MM.1S (cell line): ENCODE measurements around the gene CCDC73.

Experiments used
- DNase-seq: peaks from one replicate; pipeline ENCODE4 v3.0.0-alpha.2; 2015
- H2AFZ ChIP-seq: fragments of 300-600 bp; sonication (generic); 2 replicates; pipeline ENCODE4 v1.6.0; 2016; ENCODE audit warnings: antibody characterized with exemption, low read length
- H3F3A ChIP-seq: fragments of 300-600 bp; sonication (generic); 2 replicates; pipeline ENCODE4 v1.6.1; 2016; ENCODE audit warnings: mild to moderate bottlenecking, antibody characterized with exemption, low read length, moderate library complexity, mixed read lengths; ENCODE audit not compliant: insufficient read depth
- H3K27ac ChIP-seq: fragments of 300-600 bp; sonication (generic); 2 replicates; pipeline ENCODE4 v1.5.1; 2016; ENCODE audit warnings: mild to moderate bottlenecking, low read length
- H3K27me3 ChIP-seq: fragments of 300-600 bp; sonication (generic); replicated peaks from 2 replicates; pipeline ENCODE4 v1.6.0; 2016; ENCODE audit warnings: low read length; ENCODE audit not compliant: insufficient read depth
- H3K36me3 ChIP-seq: fragments of 300-600 bp; sonication (generic); replicated peaks from 2 replicates; pipeline ENCODE4 v1.6.1; 2016; ENCODE audit warnings: mild to moderate bottlenecking, low read length, mixed read lengths; ENCODE audit not compliant: insufficient read depth
- H3K4me1 ChIP-seq: fragments of 300-600 bp; sonication (generic); 2 replicates; pipeline ENCODE4 v1.6.1; 2016; ENCODE audit warnings: low read length, mixed read lengths
- H3K4me2 ChIP-seq: fragments of 300-600 bp; sonication (generic); 2 replicates; pipeline ENCODE4 v1.6.0; 2016; ENCODE audit warnings: low read depth, low read length
- H3K4me3 ChIP-seq: fragments of 300-600 bp; sonication (generic); 2 replicates; pipeline ENCODE4 v1.5.1; 2016; ENCODE audit warnings: low read length, mixed read lengths
- H3K79me2 ChIP-seq: fragments of 300-600 bp; sonication (generic); 2 replicates; pipeline ENCODE4 v1.6.1; 2016; ENCODE audit warnings: mixed run types, low read length, mixed read lengths
- H3K9ac ChIP-seq: fragments of 300-600 bp; sonication (generic); 2 replicates; pipeline ENCODE4 v1.6.1; 2016; ENCODE audit warnings: low read length, mixed read lengths
- H3K9me2 ChIP-seq: fragments of 300-600 bp; sonication (generic); replicated peaks from 2 replicates; pipeline ENCODE4 v1.6.1; 2016; ENCODE audit warnings: mild to moderate bottlenecking, low read length, mixed read lengths; ENCODE audit not compliant: insufficient read depth
- H3K9me3 ChIP-seq: fragments of 300-600 bp; sonication (generic); replicated peaks from 2 replicates; pipeline ENCODE4 v1.6.1; 2016; ENCODE audit warnings: mild to moderate bottlenecking, low read length, mixed read lengths; ENCODE audit not compliant: insufficient read depth
- H4K20me1 ChIP-seq: fragments of 300-600 bp; sonication (generic); 2 replicates; pipeline ENCODE4 v1.6.1; 2016; ENCODE audit warnings: mild to moderate bottlenecking, low read length, moderate library complexity, mixed read lengths; ENCODE audit not compliant: insufficient read depth
- CTCF ChIP-seq: fragments of 300-600 bp; sonication (generic); IDR thresholded peaks from 2 replicates; pipeline ENCODE4 v1.5.1; 2016; ENCODE audit warnings: antibody characterized with exemption, low read length, mixed read lengths
- EZH2 ChIP-seq: fragments of 300-600 bp; sonication (generic); optimal IDR thresholded peaks from 2 replicates; pipeline ENCODE3; 2017; ENCODE audit warnings: low read depth, mild to moderate bottlenecking, antibody characterized with exemption, low read length, mixed read lengths
- EZH2phosphoT487 ChIP-seq: fragments of 300-600 bp; sonication (generic); IDR thresholded peaks from 2 replicates; pipeline ENCODE4 v1.6.1; 2018; ENCODE audit warnings: antibody characterized with exemption, low read length

The CCDC73 gene

GRCh38 chr11:32704775-32705174, 89.7 kb downstream of the CCDC73 start:
- Histone ChIP-seq H3K4me3 (no peak overlapping the region), H3K36me3 (no peaks in the 10 kb centered on the region), H3K27ac (no peak overlapping the region), H3K27me3 (no peaks in the 10 kb centered on the region), H3K9me2 (no peaks in the 10 kb centered on the region), H3K9me3 (no peaks in the 10 kb centered on the region), H4K20me1 (no peaks in the 10 kb centered on the region), H3K4me2 (no peak overlapping the region), H3K9ac (no peak overlapping the region), H3K79me2 (no peaks in the 10 kb centered on the region), H3K4me1 (peaks cover 10% of the 10 kb centered on the region; the same call in 1 of the 2 replicates), H3F3A (no peaks in the 10 kb centered on the region), H2AFZ (no peak overlapping the region)
- TF ChIP-seq EZH2phosphoT487 (no peak), EZH2 (no peak), CTCF (no peak)
- DNase-seq: no peak

GRCh38 chr11:32704261-32704660, 90.2 kb downstream of the CCDC73 start:
- no peak for DNase-seq
- no peak overlapping the region for H3K4me3 ChIP-seq

DNA sequence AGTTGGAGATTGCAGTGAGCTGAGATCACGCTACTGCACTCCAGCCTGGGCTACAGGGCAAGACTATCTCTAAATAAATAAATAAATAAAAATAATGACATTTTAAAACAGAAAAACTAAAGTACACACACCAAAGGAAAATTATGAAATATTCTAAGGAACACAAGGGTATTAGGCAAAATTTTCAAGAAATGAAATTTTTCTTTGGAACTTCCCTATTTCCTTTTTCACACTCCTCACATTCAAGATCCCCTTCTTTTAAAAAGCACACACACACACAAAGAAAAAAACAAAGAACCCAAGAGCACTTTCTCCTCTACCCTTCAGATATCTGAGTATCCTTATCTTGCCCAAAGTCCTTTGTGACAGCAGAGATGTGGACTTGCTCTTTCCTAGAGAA, 92.8 kb downstream of the CCDC73 start:
- no peak overlapping the region for H3K27ac ChIP-seq
- TF ChIP-seq EZH2: no peak
- no peak for TF ChIP-seq CTCF
- TF ChIP-seq EZH2phosphoT487: no peak
- no peaks in the 10 kb centered on the region for H4K20me1 ChIP-seq

More at GRCh38 chr11:32704261-32704660, 90.2 kb downstream of the CCDC73 start:
- Histone ChIP-seq H3K27ac (no peak overlapping the region), H3K9me2 (no peaks in the 10 kb centered on the region), H3F3A (no peaks in the 10 kb centered on the region), H2AFZ (no peak overlapping the region), H3K36me3 (no peaks in the 10 kb centered on the region), H3K9me3 (no peaks in the 10 kb centered on the region), H3K9ac (no peak overlapping the region), H3K4me2 (no peak overlapping the region), H3K79me2 (no peaks in the 10 kb centered on the region), H3K4me1 (peaks cover 10% of the 10 kb centered on the region; the same call in 1 of the 2 replicates), H4K20me1 (no peaks in the 10 kb centered on the region), H3K27me3 (no peaks in the 10 kb centered on the region)
- TF ChIP-seq EZH2phosphoT487 (no peak), EZH2 (no peak), CTCF (no peak)

More for the DNA sequence above, 92.8 kb downstream of the CCDC73 start:
- H3F3A ChIP-seq: no peaks in the 10 kb centered on the region
- H3K4me3 ChIP-seq: no peak overlapping the region
- 0 out of 2 replicates have a peak, but pooled peaks cover 2% of the 10 kb centered on the region for H3K4me1 ChIP-seq
- DNase-seq: no peak
- H3K79me2 ChIP-seq: no peaks in the 10 kb centered on the region
- H3K9me3 ChIP-seq: no peaks in the 10 kb centered on the region
- no peak overlapping the region for H2AFZ ChIP-seq
- H3K9me2 ChIP-seq: no peaks in the 10 kb centered on the region
- H3K36me3 ChIP-seq: no peaks in the 10 kb centered on the region
- H3K4me2 ChIP-seq: no peak overlapping the region
- no peaks in the 10 kb centered on the region for H3K27me3 ChIP-seq
- no peak overlapping the region for H3K9ac ChIP-seq
